Loucy (cell line): Measurements from ENCODE around the gene OVCH1.

Source experiments
- H2AFZ ChIP-seq: fragments of 200-600 bp; sonication (generic); 2 replicates; pipeline ENCODE4 v1.6.0; 2016; ENCODE audit warnings: antibody characterized with exemption, mild to moderate bottlenecking, low read length, moderate library complexity
- H3F3A ChIP-seq: fragments of 200-600 bp; 2 replicates; pipeline ENCODE4 v1.6.0; 2016; ENCODE audit warnings: antibody characterized with exemption, low read depth, mild to moderate bottlenecking
- H3K27me3 ChIP-seq: fragments of 200-600 bp; sonication (generic); 2 replicates; pipeline ENCODE4 v1.6.1; 2014; ENCODE audit warnings: low read length, mild to moderate bottlenecking; ENCODE audit not compliant: insufficient read depth, poor library complexity, severe bottlenecking
- H3K36me3 ChIP-seq: fragments of 200-600 bp; sonication (generic); 2 replicates; pipeline ENCODE4 v1.6.1; 2016; ENCODE audit warnings: low read length; ENCODE audit not compliant: insufficient read depth
- H3K4me1 ChIP-seq: fragments of 200-600 bp; sonication (generic); 2 replicates; pipeline ENCODE4 v1.5.1; 2014; ENCODE audit warnings: low read length, mild to moderate bottlenecking; ENCODE audit not compliant: insufficient read depth, poor library complexity, severe bottlenecking
- H3K4me2 ChIP-seq: fragments of 200-600 bp; sonication (generic); 2 replicates; pipeline ENCODE4 v1.6.0; 2014; ENCODE audit warnings: antibody characterized with exemption, low read length, low read depth, mild to moderate bottlenecking; ENCODE audit not compliant: poor library complexity, severe bottlenecking
- H3K4me3 ChIP-seq: fragments of 200-600 bp; sonication (generic); 2 replicates; pipeline ENCODE4 v1.5.1; 2014; ENCODE audit warnings: low read length, mild to moderate bottlenecking, mixed read lengths; ENCODE audit not compliant: poor library complexity, severe bottlenecking
- H3K79me2 ChIP-seq: fragments of 200-600 bp; sonication (generic); 2 replicates; pipeline ENCODE4 v1.6.1; 2014; ENCODE audit warnings: low read length; ENCODE audit not compliant: insufficient read depth
- H3K9ac ChIP-seq: fragments of 200-600 bp; sonication (generic); 2 replicates; pipeline ENCODE4 v1.6.0; 2014; ENCODE audit warnings: mild to moderate bottlenecking, low read depth, low read length, moderate library complexity; ENCODE audit not compliant: poor library complexity, severe bottlenecking
- H3K9me2 ChIP-seq: fragments of 200-600 bp; sonication (generic); replicated peaks from 2 replicates; pipeline ENCODE4 v1.6.1; 2016; ENCODE audit warnings: low read depth, low read length, mixed read lengths
- H3K9me3 ChIP-seq: fragments of 200-600 bp; sonication (generic); 2 replicates; pipeline ENCODE4 v1.6.1; 2014; ENCODE audit warnings: mild to moderate bottlenecking, antibody characterized with exemption, low read length, low read depth; ENCODE audit not compliant: insufficient read depth
- H4K20me1 ChIP-seq: fragments of 200-600 bp; sonication (generic); 2 replicates; pipeline ENCODE4 v1.6.0; 2014; ENCODE audit warnings: antibody characterized with exemption, low read length, mild to moderate bottlenecking; ENCODE audit not compliant: insufficient read depth, poor library complexity, severe bottlenecking
- EZH2phosphoT487 ChIP-seq: fragments of 200-600 bp; IDR thresholded peaks from 2 replicates; pipeline ENCODE4 v1.6.1; 2018; ENCODE audit warnings: antibody characterized with exemption, mild to moderate bottlenecking, moderate library complexity, borderline replicate concordance
- TF ChIP-seq, protein P1 (sequence below): fragments of 200-600 bp; sonication (generic); conservative IDR thresholded peaks from 2 replicates; pipeline ENCODE4 v1.5.1; 2014; ENCODE audit warnings: mild to moderate bottlenecking, antibody characterized with exemption, low read length

OVCH1 gene

DNA sequence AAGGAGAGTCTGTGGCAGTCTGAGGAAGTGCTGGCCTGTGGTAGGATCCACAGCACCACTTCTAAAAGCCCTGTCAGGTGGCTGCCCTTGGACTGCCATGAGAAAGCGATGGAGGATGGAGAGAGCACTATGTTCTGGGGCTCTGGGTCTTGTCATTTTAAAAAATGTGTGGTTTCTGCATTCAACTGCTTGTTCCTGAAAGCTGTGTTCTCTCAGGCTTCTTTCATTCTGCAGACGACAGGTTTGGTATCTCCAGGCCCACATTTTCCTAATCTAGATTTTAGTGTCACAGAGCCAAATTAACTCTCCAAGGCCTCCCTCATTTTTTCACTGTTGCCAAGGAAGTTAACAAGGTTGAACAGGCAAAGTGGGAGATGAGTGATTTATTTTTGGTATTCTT lies 10.5 kb downstream of the OVCH1 start:
- TF ChIP-seq, protein P1, sequence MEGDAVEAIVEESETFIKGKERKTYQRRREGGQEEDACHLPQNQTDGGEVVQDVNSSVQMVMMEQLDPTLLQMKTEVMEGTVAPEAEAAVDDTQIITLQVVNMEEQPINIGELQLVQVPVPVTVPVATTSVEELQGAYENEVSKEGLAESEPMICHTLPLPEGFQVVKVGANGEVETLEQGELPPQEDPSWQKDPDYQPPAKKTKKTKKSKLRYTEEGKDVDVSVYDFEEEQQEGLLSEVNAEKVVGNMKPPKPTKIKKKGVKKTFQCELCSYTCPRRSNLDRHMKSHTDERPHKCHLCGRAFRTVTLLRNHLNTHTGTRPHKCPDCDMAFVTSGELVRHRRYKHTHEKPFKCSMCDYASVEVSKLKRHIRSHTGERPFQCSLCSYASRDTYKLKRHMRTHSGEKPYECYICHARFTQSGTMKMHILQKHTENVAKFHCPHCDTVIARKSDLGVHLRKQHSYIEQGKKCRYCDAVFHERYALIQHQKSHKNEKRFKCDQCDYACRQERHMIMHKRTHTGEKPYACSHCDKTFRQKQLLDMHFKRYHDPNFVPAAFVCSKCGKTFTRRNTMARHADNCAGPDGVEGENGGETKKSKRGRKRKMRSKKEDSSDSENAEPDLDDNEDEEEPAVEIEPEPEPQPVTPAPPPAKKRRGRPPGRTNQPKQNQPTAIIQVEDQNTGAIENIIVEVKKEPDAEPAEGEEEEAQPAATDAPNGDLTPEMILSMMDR = no peak
- TF ChIP-seq EZH2phosphoT487 = no peak
- no peak overlapping the region for H3K9ac ChIP-seq
- H3K9me2 ChIP-seq = no peaks in the 10 kb centered on the region
- H3K27me3 ChIP-seq = no peaks in the 10 kb centered on the region
- H3K79me2 ChIP-seq = no peaks in the 10 kb centered on the region
- H3K4me2 ChIP-seq = no peak overlapping the region
- H3K36me3 ChIP-seq = no peaks in the 10 kb centered on the region
- no peak overlapping the region for H2AFZ ChIP-seq
- no peak overlapping the region for H3K4me3 ChIP-seq
- no peaks in the 10 kb centered on the region for H3K9me3 ChIP-seq
- no peaks in the 10 kb centered on the region for H3F3A ChIP-seq
- no peaks in the 10 kb centered on the region for H4K20me1 ChIP-seq
- H3K4me1 ChIP-seq = no peaks in the 10 kb centered on the region

DNA sequence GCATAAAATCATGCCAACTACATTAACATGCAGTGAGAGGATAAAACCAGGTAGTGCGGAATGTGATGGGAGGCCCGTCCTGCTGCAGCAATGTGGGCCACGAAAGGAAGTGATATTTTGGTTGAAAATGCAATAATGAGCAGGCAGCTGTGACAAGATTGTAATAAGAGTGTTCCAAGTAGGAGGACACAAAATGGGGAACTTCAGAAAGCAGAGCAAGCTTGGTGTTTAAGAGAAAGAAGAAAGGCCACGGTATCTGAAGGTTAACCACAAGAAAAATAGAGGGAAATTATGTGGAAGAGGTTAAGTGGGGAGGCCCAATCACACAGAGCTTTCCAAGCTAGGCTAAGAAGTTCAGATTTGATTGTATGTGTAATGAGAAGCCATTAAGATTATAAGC lies 34.3 kb downstream of the OVCH1 start:
- no peaks in the 10 kb centered on the region for H3K4me1 ChIP-seq
- H3K9ac ChIP-seq = no peak overlapping the region
- H2AFZ ChIP-seq = no peak overlapping the region
- H3K27me3 ChIP-seq = no peaks in the 10 kb centered on the region
- H3K9me3 ChIP-seq = no peaks in the 10 kb centered on the region
- no peaks in the 10 kb centered on the region for H3K36me3 ChIP-seq
- H3K9me2 ChIP-seq = no peaks in the 10 kb centered on the region
- no peaks in the 10 kb centered on the region for H3K79me2 ChIP-seq
- H3K4me3 ChIP-seq = no peak overlapping the region
- no peaks in the 10 kb centered on the region for H4K20me1 ChIP-seq
- TF ChIP-seq, protein P1 = no peak
- no peak for TF ChIP-seq EZH2phosphoT487
- H3K4me2 ChIP-seq = no peak overlapping the region
- no peaks in the 10 kb centered on the region for H3F3A ChIP-seq

DNA sequence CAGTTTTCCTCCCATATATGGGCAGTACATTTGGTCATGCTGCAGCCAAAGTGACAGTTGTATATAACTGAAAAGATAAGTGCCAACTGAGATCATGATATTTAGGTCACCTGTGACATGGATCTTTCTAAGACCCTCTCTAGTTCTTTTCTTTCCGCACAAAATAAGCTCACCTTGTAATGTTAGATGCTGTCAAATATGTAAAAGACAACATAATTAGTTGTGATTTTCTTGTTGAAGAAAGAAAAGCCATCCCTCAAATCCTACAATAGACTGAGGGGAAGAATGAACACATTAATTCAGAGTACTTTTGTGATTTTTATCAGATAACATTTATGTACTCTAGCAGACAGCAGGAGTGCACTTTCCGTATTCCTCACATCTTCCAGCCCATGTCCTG lies 37.4 kb downstream of the OVCH1 start:
- no peaks in the 10 kb centered on the region for H3K27me3 ChIP-seq
- H2AFZ ChIP-seq = no peak overlapping the region
- no peaks in the 10 kb centered on the region for H3F3A ChIP-seq
- H3K4me3 ChIP-seq = no peak overlapping the region
- H3K4me1 ChIP-seq = no peaks in the 10 kb centered on the region
- H3K9me3 ChIP-seq = no peaks in the 10 kb centered on the region
- no peaks in the 10 kb centered on the region for H3K9me2 ChIP-seq
- no peaks in the 10 kb centered on the region for H3K79me2 ChIP-seq
- no peaks in the 10 kb centered on the region for H4K20me1 ChIP-seq
- TF ChIP-seq, protein P1 = no peak
- TF ChIP-seq EZH2phosphoT487 = no peak
- H3K4me2 ChIP-seq = no peak overlapping the region
- H3K9ac ChIP-seq = no peak overlapping the region
- no peaks in the 10 kb centered on the region for H3K36me3 ChIP-seq
